ENCODE data around the gene ADD2. TPM values are rescaled to one million over a fixed set of nuclear protein-coding genes. Genes with fewer than 3 reads are reported as not detected.

Gene ADD2
- total RNA-seq, 4 donors from 2014 or later: 0.40 to 1.9 (median 1.1) TPM

- intact Hi-C loops (cut with DNase I; ENCODE audit: low total_unique reads): no loop called here
- TF ChIP-seq POLR2AphosphoS5 (IDR thresholded peaks at IDR 0.05) (no peak), POLR2A (IDR thresholded peaks at IDR 0.05) (no peak), EP300 (IDR thresholded peaks at IDR 0.05; ENCODE audit: low read depth) (no peak)
- TF ChIP-seq, protein P1, sequence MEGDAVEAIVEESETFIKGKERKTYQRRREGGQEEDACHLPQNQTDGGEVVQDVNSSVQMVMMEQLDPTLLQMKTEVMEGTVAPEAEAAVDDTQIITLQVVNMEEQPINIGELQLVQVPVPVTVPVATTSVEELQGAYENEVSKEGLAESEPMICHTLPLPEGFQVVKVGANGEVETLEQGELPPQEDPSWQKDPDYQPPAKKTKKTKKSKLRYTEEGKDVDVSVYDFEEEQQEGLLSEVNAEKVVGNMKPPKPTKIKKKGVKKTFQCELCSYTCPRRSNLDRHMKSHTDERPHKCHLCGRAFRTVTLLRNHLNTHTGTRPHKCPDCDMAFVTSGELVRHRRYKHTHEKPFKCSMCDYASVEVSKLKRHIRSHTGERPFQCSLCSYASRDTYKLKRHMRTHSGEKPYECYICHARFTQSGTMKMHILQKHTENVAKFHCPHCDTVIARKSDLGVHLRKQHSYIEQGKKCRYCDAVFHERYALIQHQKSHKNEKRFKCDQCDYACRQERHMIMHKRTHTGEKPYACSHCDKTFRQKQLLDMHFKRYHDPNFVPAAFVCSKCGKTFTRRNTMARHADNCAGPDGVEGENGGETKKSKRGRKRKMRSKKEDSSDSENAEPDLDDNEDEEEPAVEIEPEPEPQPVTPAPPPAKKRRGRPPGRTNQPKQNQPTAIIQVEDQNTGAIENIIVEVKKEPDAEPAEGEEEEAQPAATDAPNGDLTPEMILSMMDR (IDR thresholded peaks at IDR 0.05): no peak
- Histone ChIP-seq H3K36me3 (no peaks in the 10 kb centered on the region), H3K9me3 (no peaks in the 10 kb centered on the region), H3K27me3 (no peaks in the 10 kb centered on the region), H3K27ac (no peak overlapping the region), H3K4me1 (no peaks in the 10 kb centered on the region), H3K4me3 (no peak overlapping the region)
- 83 to 85% methylated on average over 1 to 4 of the region's 4 CpGs for WGBS, 2 donors (ENCODE audit: low coverage in 1 of 2)
- DNase-seq: no peak
- in situ Hi-C loops (cut with MboI; ENCODE audit: low pct_ligation_motif_present in 1 of 4, low pct_unique_long_range_greater_than_20kb in 1 of 4, low sequenced_read_pairs in 3 of 4): no loop called here
Measured at GRCh38 chr2:70668911-70669310, 99.1 kb downstream of the ADD2 start.

DNA sequence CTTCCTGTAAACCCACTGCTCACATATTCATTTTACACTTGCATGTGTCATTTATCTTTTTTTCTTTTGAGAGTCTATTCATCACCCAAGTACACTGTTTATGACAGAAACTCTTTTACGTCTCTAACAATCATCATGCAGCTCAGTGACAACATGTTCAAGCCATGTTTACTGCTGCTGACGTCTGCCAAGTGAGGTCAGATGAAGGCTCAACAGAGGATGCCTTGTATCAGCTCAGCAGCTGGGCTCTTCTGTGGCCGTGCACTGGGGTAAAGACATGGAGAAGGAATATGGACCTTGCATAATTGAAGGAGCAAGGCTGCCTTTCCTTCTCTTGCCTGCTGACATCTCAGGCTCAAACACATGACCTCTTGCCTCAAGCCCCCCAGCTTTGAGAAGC is 99.6 kb downstream of the ADD2 start:
- no peak overlapping the region for H3K4me3 ChIP-seq
- TF ChIP-seq EP300 (IDR thresholded peaks at IDR 0.05; ENCODE audit: low read depth) (no peak), POLR2A (IDR thresholded peaks at IDR 0.05) (no peak), POLR2AphosphoS5 (IDR thresholded peaks at IDR 0.05) (no peak)
- TF ChIP-seq, protein P1 (IDR thresholded peaks at IDR 0.05): no peak
- no peak overlapping the region for H3K27ac ChIP-seq
- no peaks in the 10 kb centered on the region for H3K9me3 ChIP-seq
- no peaks in the 10 kb centered on the region for H3K27me3 ChIP-seq
- H3K36me3 ChIP-seq: no peaks in the 10 kb centered on the region
- DNase-seq: no peak
- H3K4me1 ChIP-seq: no peaks in the 10 kb centered on the region
- intact Hi-C loops (cut with DNase I; ENCODE audit: low total_unique reads): no loop called here
- in situ Hi-C loops (cut with MboI; ENCODE audit: low pct_ligation_motif_present in 1 of 4, low pct_unique_long_range_greater_than_20kb in 1 of 4, low sequenced_read_pairs in 3 of 4): no loop called here
- 51 to 62% methylated on average over 3 of the region's 3 CpGs for WGBS, 2 donors (ENCODE audit: low coverage in 1 of 2)

GRCh38 chr2:70664525-70664924 is 103.5 kb downstream of the ADD2 start:
- TF ChIP-seq EP300 (IDR thresholded peaks at IDR 0.05; ENCODE audit: low read depth) (no peak), POLR2AphosphoS5 (IDR thresholded peaks at IDR 0.05) (no peak), POLR2A (IDR thresholded peaks at IDR 0.05) (no peak)
- TF ChIP-seq, protein P1 (IDR thresholded peaks at IDR 0.05): no peak
- no peak overlapping the region for H3K4me3 ChIP-seq

GRCh38 chr2:70663411-70663810 is 104.6 kb downstream of the ADD2 start:
- Histone ChIP-seq H3K27me3 (peaks cover 4% of the 10 kb centered on the region), H3K27ac (no peak overlapping the region), H3K9me3 (no peaks in the 10 kb centered on the region), H3K4me1 (no peaks in the 10 kb centered on the region), H3K4me3 (no peak overlapping the region), H3K36me3 (no peaks in the 10 kb centered on the region)
- DNase-seq: no peak
- intact Hi-C loops (cut with DNase I; ENCODE audit: low total_unique reads): no loop called here
- TF ChIP-seq EP300 (IDR thresholded peaks at IDR 0.05; ENCODE audit: low read depth) (no peak), POLR2AphosphoS5 (IDR thresholded peaks at IDR 0.05) (no peak), POLR2A (IDR thresholded peaks at IDR 0.05) (no peak)
- TF ChIP-seq, protein P1 (IDR thresholded peaks at IDR 0.05): no peak
- 89 to 100% methylated on average over 2 to 10 of the region's 10 CpGs for WGBS, 2 donors (ENCODE audit: low coverage in 1 of 2)
- in situ Hi-C loops (cut with MboI; ENCODE audit: low pct_ligation_motif_present in 1 of 4, low pct_unique_long_range_greater_than_20kb in 1 of 4, low sequenced_read_pairs in 3 of 4): no loop called here

More at GRCh38 chr2:70664525-70664924, 103.5 kb downstream of the ADD2 start:
- 52 to 68% methylated on average over 4 to 7 of the region's 7 CpGs for WGBS, 2 donors (ENCODE audit: low coverage in 1 of 2)
- in situ Hi-C loops (cut with MboI; ENCODE audit: low pct_ligation_motif_present in 1 of 4, low pct_unique_long_range_greater_than_20kb in 1 of 4, low sequenced_read_pairs in 3 of 4): no loop called here
- no peak for DNase-seq
- H3K4me1 ChIP-seq: no peaks in the 10 kb centered on the region
- intact Hi-C loops (cut with DNase I; ENCODE audit: low total_unique reads): no loop called here
- H3K9me3 ChIP-seq: no peaks in the 10 kb centered on the region
- peaks cover 2% of the 10 kb centered on the region for H3K27me3 ChIP-seq
- H3K36me3 ChIP-seq: no peaks in the 10 kb centered on the region
- H3K27ac ChIP-seq: no peak overlapping the region

All from transverse colon (tissue), 4 donors.